GM19035 (cell line): ENCODE measurements around the gene CCDC200.
"Not testable (repeated sequence)": the region's sequence is repeated elsewhere in the genome, so short reads cannot be mapped to it uniquely, and the experiment has no call there.

Experiments
- ATAC-seq: cut with Tn5 transposase; IDR thresholded peaks from one replicate; pipeline ENCODE4 v1.9.1; 2021; ENCODE audit not compliant: unreplicated experiment

The CCDC200 gene

GRCh38 chr17:43216762-43217613, 11.4 kb downstream of the CCDC200 start:
- no peak for ATAC-seq

- ATAC-seq, result no peak
These were observed 12.1 kb downstream of the CCDC200 start for GRCh38 chr17:43216369-43216761.

- no peak for ATAC-seq
These were observed 13.1 kb downstream of the CCDC200 start for GRCh38 chr17:43215341-43215740.

- no peak for ATAC-seq
These were observed 14.9 kb downstream of the CCDC200 start for GRCh38 chr17:43213545-43213944.

- no peak for ATAC-seq
These were observed 15.6 kb downstream of the CCDC200 start for GRCh38 chr17:43212641-43213490.

- ATAC-seq, result peak; percentile 72
These were observed 16.7 kb downstream of the CCDC200 start, which contains the start of gene TMEM106A for GRCh38 chr17:43211480-43212402. TSS of gene TMEM106A (plus strand) at chr17:43211875. CDS start at chr17:43213042, 1,167 bp downstream.

- no peak for ATAC-seq
These were observed 17.3 kb downstream of the CCDC200 start for GRCh38 chr17:43211123-43211479.

GRCh38 chr17:43210576-43210975, 17.8 kb downstream of the CCDC200 start:
- ATAC-seq, result no peak

- not testable (repeated sequence) for ATAC-seq
These were observed 25.4 kb downstream of the CCDC200 start for GRCh38 chr17:43203013-43203412.

GRCh38 chr17:43200127-43200526, 28.3 kb downstream of the CCDC200 start:
- no peak for ATAC-seq

GRCh38 chr17:43199633-43200032, 28.8 kb downstream of the CCDC200 start:
- ATAC-seq, result no peak

GRCh38 chr17:43193251-43193650, 35.2 kb downstream of the CCDC200 start:
- ATAC-seq, result no peak

- not testable (repeated sequence) for ATAC-seq
These were observed 41.8 kb downstream of the CCDC200 start for GRCh38 chr17:43186656-43187055.

- ATAC-seq, result no peak
These were observed 44.5 kb downstream of the CCDC200 start for GRCh38 chr17:43183921-43184320.

GRCh38 chr17:43176119-43176570, 52.3 kb downstream of the CCDC200 start:
- no peak for ATAC-seq

GRCh38 chr17:43175213-43176118, 53.0 kb downstream of the CCDC200 start:
- ATAC-seq, result no peak

GRCh38 chr17:43171586-43172487, 56.6 kb downstream of the CCDC200 start:
- no peak for ATAC-seq
